GM19468 (cell line): Measurements from ENCODE around the gene GPR12.

Source experiments
- ATAC-seq: cut with Tn5 transposase; IDR thresholded peaks from one replicate; pipeline ENCODE4 v1.9.1; 2021; ENCODE audit warnings: mild to moderate bottlenecking, moderate library complexity, moderate number of reproducible peaks; ENCODE audit not compliant: unreplicated experiment; ENCODE audit errors: extremely low read depth

The GPR12 gene

GRCh38 chr13:26759907-26760831 lies at the start of gene GPR12:
TSS of gene GPR12 (minus strand) at chr13:26760786. CDS start at chr13:26759827, 959 bp downstream.
- no peak for ATAC-seq

- ATAC-seq = no peak
These were observed 49.5 kb upstream of the GPR12 start for GRCh38 chr13:26810095-26810494.

- ATAC-seq = no peak
These were observed 46.3 kb upstream of the GPR12 start for GRCh38 chr13:26806891-26807290.

GRCh38 chr13:26787961-26788360 lies 27.4 kb upstream of the GPR12 start:
- no peak for ATAC-seq

- ATAC-seq = no peak
These were observed 26.2 kb upstream of the GPR12 start for GRCh38 chr13:26786651-26787295.

- no peak for ATAC-seq
These were observed 25.4 kb upstream of the GPR12 start for GRCh38 chr13:26785838-26786630.

GRCh38 chr13:26784704-26785639 lies 24.4 kb upstream of the GPR12 start:
- no peak for ATAC-seq

GRCh38 chr13:26780411-26780810 lies 19.8 kb upstream of the GPR12 start:
- no peak for ATAC-seq

GRCh38 chr13:26779321-26779720 lies 18.7 kb upstream of the GPR12 start:
- ATAC-seq = no peak

- ATAC-seq = no peak
These were observed 11.9 kb upstream of the GPR12 start for GRCh38 chr13:26772531-26772930.

- no peak for ATAC-seq
These were observed 11.2 kb upstream of the GPR12 start for GRCh38 chr13:26771796-26772195.

GRCh38 chr13:26762745-26763345 lies 2.3 kb upstream of the GPR12 start:
- ATAC-seq = no peak

GRCh38 chr13:26760832-26761582 lies 421 bp upstream of the GPR12 start:
- no peak for ATAC-seq

GRCh38 chr13:26759249-26759906 lies 1.2 kb downstream of the GPR12 start:
- no peak for ATAC-seq

GRCh38 chr13:26758496-26759157 lies 2.0 kb downstream of the GPR12 start:
- ATAC-seq = no peak

- no peak for ATAC-seq
These were observed 3.6 kb downstream of the GPR12 start for GRCh38 chr13:26756961-26757360.

- ATAC-seq = no peak
These were observed 7.9 kb downstream of the GPR12 start for GRCh38 chr13:26752671-26753070.
